ENCODE results near the gene COMT. TPM values are rescaled to one million over a fixed set of nuclear protein-coding genes. Genes with fewer than 3 reads are reported as not detected.
A peak's percentile ranks its signal among the peaks of the same experiment; 100 is the strongest.

COMT gene
- total and polyA plus RNA-seq, 9 of the 15 experiments (the other 6 are each of a cell fraction or from before 2014, with no cell fraction given), result 12.5 to 351 (median 155) TPM

- TF ChIP-seq PML (IDR thresholded peaks at IDR 0.05; ENCODE audit: low read length) (no peak), ZNF764 (CRISPR knock-in tag; IDR thresholded peaks at IDR 0.05; ENCODE audit: low read depth) (no peak), ZNF77 (CRISPR knock-in tag; IDR thresholded peaks at IDR 0.05) (no peak), THAP12 (CRISPR knock-in tag; IDR thresholded peaks at IDR 0.05) (no peak), POLR2B (IDR thresholded peaks at IDR 0.05; ENCODE audit: low read depth, partially characterized antibody) (no peak), KAT2B (IDR thresholded peaks at IDR 0.05; ENCODE audit: low read depth, low read length) (peak; percentile 25), MCM2 (IDR thresholded peaks at IDR 0.05; ENCODE audit: low read depth) (no peak), XRCC3 (IDR thresholded peaks at IDR 0.05) (no peak), ZNF445 (CRISPR knock-in tag; IDR thresholded peaks at IDR 0.05; ENCODE audit: low read depth) (no peak), ETV5 (CRISPR knock-in tag; IDR thresholded peaks at IDR 0.05; ENCODE audit: low read depth) (no peak)
These were observed 37.2 kb downstream of the COMT start (continued) for GRCh38 chr22:19978748-19979147.
